GM18511 (cell line): ENCODE measurements around the gene DPH3.
"Not testable (repeated sequence)": the region's sequence is repeated elsewhere in the genome, so short reads cannot be mapped to it uniquely, and the experiment has no call there.

Source experiments
- ATAC-seq: cut with Tn5 transposase; IDR thresholded peaks from one replicate; pipeline ENCODE4 v1.9.1; 2021; ENCODE audit warnings: mild to moderate bottlenecking, moderate library complexity; ENCODE audit not compliant: unreplicated experiment

The DPH3 gene

DNA sequence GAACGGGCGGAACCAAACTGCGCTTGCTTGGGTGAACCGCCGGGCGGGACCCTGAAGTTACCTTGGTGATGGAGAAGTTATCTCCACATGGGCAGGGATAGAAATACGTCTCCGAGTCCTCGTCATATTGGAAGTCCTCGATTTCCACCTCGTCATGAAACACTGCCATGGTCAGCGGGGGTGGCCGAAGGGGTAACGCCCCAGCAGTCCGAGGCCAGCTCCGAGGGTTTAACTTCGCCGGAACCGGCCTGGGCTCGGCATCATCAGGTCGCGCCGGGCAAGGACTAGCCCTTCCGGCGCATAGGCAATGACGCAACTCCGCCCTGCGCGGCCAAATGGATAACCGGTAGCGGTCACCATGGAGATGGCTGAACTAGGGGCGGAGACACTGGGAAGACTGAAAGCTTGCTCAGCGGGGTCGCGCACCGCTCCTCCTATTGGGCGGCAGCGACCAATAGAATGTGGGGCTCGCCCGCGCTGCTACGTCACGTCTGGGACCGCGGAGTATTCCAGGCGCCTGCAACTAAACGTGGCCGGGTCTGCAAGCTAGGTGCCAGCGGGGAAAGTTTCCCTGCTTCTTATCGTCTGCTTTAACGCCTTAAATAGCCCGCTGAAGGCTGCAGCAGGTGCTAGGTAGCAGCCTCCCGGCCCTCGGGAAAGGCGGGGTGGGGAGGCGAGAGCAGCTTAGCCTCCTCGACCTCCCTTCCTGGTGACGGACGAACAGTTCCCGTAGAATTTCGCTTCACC lies at the start of gene DPH3, which contains the start of gene OXNAD1:
DPH3 (minus strand) TSS at position 236 of the 747 bp plus-strand sequence; CDS start at position 169, 67 bp downstream.
OXNAD1 (plus strand) TSS at position 505 of the 747 bp plus-strand sequence. CDS start 5,741 bp downstream, outside the sequence.
- ATAC-seq: peak; percentile 98

DNA sequence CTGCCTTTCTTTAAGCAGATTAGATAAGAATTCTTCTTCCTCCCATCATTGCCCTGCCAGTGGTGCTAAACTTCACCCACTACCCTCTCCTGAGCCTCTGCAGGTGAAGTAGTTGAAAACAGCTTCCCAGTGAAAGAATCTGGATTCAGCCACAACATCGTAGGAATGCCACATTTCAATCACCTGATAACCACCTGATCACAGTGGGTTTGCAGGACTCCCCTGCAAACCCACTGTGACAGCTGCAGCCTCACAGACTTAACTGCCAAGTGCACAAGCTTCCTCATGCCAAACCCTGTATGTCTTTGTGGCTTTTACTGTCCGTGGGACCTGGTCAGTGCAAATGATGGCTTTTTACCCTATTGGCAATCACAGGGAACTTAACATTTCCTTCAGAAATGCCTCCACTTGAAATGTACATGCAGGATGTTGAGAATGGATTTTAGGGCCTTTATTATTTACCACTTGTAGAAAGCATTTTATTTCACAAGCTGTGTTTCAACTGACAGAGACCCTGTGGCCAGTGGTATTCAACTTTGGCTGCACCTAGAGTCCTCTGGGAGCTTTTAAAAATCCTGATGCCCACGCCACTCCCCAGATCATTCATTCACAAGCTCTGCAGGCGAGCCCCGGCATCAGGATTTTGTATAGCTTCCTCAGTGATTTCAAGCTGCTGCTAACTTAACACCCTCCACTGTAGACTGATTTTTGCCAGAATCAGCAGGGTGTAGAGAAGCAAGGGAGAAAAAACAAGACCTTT lies 49.3 kb upstream of the DPH3 start:
- ATAC-seq: no peak

- ATAC-seq: peak; percentile 54
These were observed 47.3 kb upstream of the DPH3 start for GRCh38 chr3:16311960-16312451.

DNA sequence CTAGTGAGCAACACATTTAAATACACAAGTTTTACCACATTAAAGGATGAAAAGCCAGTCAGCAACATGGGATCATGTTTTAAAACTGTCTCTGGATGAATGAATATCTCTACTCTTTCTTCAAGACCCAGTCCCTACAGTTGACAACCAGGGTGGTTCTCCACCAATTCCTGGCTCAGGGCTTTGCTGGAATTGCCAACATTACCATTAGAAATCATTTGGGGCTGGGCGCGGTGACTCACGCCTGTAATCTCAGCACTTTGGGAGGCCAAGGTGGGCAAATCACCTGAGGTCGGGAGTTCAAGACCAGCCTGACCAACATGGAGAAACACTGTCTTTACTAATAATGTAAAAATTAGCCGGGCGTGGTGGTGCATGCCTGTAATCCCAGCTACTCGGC lies 45.7 kb upstream of the DPH3 start:
- ATAC-seq: not testable (repeated sequence)

DNA sequence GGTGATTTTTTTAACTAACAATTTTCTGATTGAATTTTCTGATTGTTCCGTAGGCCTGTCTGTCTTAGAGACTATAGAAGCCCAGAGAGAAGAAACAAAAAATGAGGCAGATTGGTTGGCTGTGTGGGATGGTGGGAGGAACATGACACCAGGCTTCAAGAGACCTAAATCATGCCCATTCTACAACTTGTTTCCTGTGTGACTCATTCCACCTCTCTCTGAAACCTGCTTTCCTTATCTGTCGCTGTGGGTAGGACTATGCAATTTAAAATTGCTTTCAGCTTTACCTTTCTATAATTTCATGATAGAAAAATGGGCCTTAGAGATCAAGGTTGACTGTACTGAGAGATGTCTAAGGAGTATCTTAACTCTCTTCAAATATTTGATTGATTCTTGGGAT lies 44.8 kb upstream of the DPH3 start:
- peak; percentile 86 for ATAC-seq

DNA sequence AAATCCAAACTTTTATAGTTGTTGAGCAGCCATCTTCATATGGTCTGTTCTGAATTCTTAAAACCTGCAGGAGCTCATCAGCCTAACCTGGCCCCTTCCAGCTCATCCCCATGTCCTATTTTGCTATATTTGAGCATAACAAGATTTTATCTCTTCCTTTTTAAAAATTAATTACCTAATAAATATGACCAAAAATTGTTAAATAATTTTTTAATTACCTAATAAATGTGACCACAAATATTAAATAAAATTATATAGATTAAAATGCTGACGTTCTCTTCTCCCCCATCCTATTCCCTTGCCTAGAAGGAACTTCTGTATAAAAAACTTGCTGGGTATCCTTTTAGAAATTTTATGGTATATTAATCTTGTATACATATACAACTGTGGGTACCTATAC lies 44.0 kb upstream of the DPH3 start:
- ATAC-seq: no peak

DNA sequence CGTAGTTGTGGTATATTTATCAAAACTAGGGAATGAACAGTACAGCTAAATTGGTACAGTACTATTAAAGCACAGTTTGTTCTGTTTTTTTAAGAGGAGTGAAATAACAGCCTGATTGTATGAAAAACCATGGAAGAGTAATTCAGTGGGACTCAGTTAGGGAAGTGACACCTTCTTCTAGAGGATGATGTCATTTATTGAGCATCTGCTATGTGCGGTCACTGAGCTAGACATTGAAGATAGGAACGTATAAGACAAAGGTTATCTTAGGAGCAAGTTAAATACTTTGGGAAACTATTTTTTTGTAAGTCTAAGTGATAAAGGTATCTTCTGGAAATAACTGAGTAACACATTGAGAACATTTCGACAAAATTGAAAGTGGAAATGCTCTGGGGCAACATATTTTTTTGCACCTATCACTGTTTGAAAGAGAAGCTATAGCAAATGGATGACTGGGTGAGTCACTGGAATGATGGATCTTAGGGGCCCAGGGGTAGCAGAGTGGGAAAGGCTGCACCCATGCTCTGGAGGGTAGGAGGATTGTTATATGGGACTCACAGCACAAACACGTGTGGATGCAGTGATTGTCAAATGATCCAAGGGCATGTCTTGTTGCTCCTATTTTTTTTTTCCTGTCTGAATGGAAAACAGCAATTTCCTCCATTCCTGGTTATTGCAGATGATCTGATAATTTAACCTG lies 43.2 kb upstream of the DPH3 start:
- no peak for ATAC-seq

DNA sequence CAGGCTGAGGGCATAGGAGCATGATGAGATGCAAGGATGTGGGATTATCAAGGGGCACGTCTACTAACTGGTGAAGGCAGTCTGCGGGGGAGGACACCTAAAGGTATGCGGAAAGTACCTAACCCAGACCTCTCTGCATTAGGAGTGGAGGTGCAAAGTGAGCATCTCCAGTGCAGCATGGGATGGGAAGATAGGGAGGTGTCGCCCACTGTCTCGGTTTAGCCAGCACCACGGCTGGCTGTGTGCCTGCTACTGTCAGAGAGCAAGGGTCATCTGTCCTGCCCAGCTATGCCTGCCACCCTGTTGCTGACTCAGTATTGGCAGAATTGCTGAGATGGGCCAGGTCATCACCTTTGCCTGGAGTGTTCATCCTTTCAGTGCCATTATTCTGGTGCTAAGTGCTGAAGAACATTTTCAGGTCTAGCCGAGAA lies 40.4 kb upstream of the DPH3 start:
- no peak for ATAC-seq

GRCh38 chr3:16304061-16305010 lies 39.6 kb upstream of the DPH3 start:
- ATAC-seq: no peak

DNA sequence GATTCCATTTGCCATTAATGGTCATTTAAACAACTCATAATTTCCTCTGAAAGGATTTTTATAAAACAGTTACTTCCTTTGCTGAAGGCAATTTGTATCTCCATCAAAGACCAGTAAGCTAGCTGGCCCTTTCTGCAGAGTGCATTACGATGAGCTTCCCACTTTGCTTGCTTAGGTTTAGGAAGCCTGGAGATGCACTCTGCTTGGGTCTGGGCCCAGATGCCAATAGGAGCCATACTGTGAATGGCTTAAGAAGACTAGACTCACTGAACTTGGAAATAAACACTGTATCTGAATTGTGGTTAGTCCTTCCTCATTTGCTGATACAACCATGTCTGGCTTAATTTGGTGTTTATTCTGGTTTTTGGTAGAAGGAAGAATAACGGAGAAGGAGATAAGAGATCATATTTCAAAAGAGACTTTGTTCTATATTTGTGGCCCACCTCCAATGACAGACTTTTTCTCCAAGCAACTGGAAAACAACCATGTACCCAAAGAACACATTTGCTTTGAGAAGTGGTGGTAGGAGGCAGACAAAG lies 38.4 kb upstream of the DPH3 start:
- ATAC-seq: no peak

DNA sequence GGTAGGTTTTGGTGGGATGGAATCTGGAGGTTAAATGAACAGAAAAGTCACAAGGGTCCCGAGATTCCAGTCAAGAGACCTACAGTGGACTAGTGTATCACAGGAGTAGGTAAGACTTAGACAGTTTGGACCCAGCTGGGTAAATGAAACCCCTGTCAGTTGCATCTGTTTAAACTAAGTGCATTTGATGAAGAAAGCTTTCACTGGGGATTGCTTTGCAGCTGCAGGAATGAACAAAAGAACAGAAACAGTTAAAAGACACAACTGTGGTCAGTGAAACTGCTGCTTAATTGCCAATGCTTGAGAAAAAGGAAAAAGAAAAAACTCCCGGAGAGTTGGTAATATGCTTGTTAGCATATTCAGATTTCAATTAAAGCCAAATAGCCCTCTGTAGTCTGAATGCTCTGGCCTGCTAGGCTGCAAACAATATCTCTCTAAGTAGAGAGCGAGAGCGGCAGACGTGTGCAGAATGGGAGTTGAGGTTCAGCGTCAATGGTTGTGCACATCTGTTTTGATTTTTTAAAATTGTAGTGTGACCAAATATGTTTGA lies 37.4 kb upstream of the DPH3 start:
- ATAC-seq: no peak

GRCh38 chr3:16301507-16301906 lies 36.8 kb upstream of the DPH3 start:
- ATAC-seq: no peak

DNA sequence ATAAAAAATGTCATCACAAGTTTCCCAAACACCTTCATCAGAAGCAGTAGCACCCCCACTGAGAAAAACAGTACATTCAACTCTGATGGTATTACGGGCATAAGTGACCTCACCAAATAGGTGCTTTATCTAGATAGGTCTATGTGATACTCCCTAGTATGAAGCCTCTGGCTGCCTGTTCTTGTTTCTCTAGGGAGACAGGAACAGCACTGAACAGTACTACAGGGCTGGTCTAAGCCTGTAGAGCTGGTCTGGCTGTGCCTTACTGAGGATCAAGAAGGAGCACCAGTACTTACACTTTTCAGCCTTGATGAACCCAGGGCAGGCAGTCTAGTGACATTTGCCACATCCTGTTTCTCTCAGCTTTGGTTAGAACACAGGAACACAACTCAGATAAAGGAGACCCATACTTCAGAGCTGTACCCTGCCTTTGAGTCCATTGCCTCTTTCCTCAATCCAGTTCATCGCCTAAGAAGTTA lies 36.2 kb upstream of the DPH3 start:
- peak; percentile 75 for ATAC-seq

- peak; percentile 53 for ATAC-seq
These were observed 35.6 kb upstream of the DPH3 start for GRCh38 chr3:16300307-16300706.

DNA sequence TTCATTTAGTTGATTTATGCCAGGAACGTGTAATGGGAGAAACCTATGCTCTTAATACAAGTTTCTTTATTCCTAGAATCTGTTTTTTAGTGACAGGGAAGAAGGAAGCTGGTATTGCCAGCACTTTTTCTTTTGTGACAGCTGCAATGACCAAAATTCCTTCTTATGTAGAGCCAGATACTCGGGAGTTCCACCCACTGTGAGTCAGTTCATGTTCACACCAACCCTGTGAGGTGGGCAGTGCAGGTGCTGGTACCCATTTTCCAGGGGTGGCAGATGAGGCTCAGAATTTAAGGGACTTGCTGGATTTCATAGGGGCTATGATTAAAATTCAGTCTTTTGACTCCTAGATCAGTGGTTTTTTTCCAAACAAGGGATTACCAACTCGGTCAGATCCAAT lies 35.0 kb upstream of the DPH3 start:
- no peak for ATAC-seq

GRCh38 chr3:16298891-16299290 lies 34.1 kb upstream of the DPH3 start:
- ATAC-seq: no peak

DNA sequence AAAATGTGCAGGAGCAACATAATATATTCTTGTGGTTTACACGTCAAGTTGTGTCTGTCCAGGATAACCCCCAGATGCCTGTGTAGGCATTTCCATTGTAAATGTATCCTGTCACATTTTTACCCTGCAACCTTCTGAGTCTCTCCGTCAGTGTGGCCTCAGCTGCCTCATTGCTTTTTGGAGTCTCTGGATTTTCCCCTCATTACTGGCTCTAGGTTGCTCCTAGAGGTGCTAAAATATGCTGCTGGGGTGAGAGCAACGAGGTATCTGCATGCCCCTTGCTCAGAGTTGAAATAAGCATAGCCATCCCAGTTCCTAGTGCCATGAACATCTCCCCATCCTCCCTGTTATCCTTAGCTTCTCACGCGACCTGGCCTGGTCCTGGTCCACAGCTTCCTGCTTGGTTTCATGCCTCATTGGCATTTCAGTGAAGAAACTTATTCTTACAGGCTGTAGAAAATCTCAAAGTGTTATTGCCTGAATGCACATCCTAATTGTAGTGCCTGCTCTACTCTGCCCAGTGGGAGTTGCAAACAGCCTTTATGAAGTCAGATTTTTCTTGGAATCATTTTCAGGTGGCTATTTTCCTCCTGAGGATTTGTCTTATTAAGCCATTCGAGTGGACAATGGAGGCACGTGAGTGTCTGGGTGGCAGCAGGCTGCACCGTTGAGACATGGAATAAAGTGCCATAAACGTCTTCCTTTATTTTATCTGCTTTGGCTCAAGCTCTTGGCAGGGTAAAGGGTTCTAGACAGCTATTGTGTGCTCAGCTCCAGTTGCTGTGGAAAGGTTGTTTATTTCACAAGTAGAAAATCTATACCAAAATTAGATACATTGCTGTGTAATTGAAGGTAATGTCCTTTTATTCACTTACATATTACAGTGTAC lies 33.5 kb upstream of the DPH3 start:
- ATAC-seq: no peak

- no peak for ATAC-seq
These were observed 30.7 kb upstream of the DPH3 start for GRCh38 chr3:16295298-16295890.
